Stomach smooth muscle (tissue), 2 donors: Measurements from ENCODE around the gene TMEM43.

ENCODE experiments used
- H3K27ac ChIP-seq: one replicate; pipeline ENCODE4 v1.7.0; 2013; ENCODE audit warnings: mild to moderate bottlenecking, low read length, inconsistent platforms
- H3K27me3 ChIP-seq, 2 donors: one replicate each; pipeline ENCODE4 v1.7.0; 2013; ENCODE audit warnings: low read length in 2 of 2; ENCODE audit not compliant: insufficient read depth in 2 of 2, control insufficient read depth in 1 of 2
- H3K36me3 ChIP-seq, 2 donors: one replicate each; pipeline ENCODE4 v1.7.0; 2013; ENCODE audit warnings: low read length in 2 of 2; ENCODE audit not compliant: control insufficient read depth in 2 of 2, insufficient read depth in 2 of 2
- H3K4me1 ChIP-seq: one replicate; pipeline ENCODE4 v1.7.0; 2013; ENCODE audit warnings: low read length; ENCODE audit not compliant: control insufficient read depth, insufficient read depth
- H3K4me3 ChIP-seq, 2 donors: one replicate each; pipeline ENCODE4 v1.7.0; 2013; ENCODE audit warnings: low read length in 2 of 2
- H3K9ac ChIP-seq, 2 donors: one replicate each; pipeline ENCODE4 v1.7.0; 2013; ENCODE audit warnings: low read length in 2 of 2, mild to moderate bottlenecking in 1 of 2
- H3K9me3 ChIP-seq, 2 donors: one replicate each; pipeline ENCODE4 v1.7.0; 2013; ENCODE audit warnings: low read length in 2 of 2; ENCODE audit not compliant: control insufficient read depth in 2 of 2
- donor health status: healthy.
- donor health status: Pancreatic carcinoma.

The TMEM43 gene

GRCh38 chr3:14138109-14138877 is 13.4 kb downstream of the TMEM43 start:
- Histone ChIP-seq H3K9me3 (no peaks in the 10 kb centered on the region), H3K4me3 (no peak overlapping the region), H3K36me3 (peaks cover 73 to 76% of the 10 kb centered on the region in 2 donors), H3K9ac (no peak overlapping the region), H3K4me1 (peaks cover 11% of the 10 kb centered on the region), H3K27ac (no peak overlapping the region), H3K27me3 (no peaks in the 10 kb centered on the region)

GRCh38 chr3:14138878-14139655 is 14.2 kb downstream of the TMEM43 start:
- H3K4me3 ChIP-seq: no peak overlapping the region
- no peak overlapping the region for H3K9ac ChIP-seq
- H3K4me1 ChIP-seq: peaks cover 16% of the 10 kb centered on the region
- H3K27ac ChIP-seq: no peak overlapping the region
- H3K36me3 ChIP-seq: peaks cover 66 to 69% of the 10 kb centered on the region in 2 donors
- no peaks in the 10 kb centered on the region for H3K9me3 ChIP-seq
- H3K27me3 ChIP-seq: no peaks in the 10 kb centered on the region

GRCh38 chr3:14139771-14140170 is 14.9 kb downstream of the TMEM43 start:
- Histone ChIP-seq H3K9me3 (no peaks in the 10 kb centered on the region), H3K4me1 (peaks cover 23% of the 10 kb centered on the region), H3K27me3 (no peaks in the 10 kb centered on the region), H3K9ac (no peak overlapping the region), H3K4me3 (no peak overlapping the region), H3K27ac (no peak overlapping the region), H3K36me3 (peaks cover 59 to 62% of the 10 kb centered on the region in 2 donors)

- H3K27me3 ChIP-seq: no peaks in the 10 kb centered on the region
- no peak overlapping the region for H3K27ac ChIP-seq
- peaks cover 50 to 55% of the 10 kb centered on the region in 2 donors for H3K36me3 ChIP-seq
- no peak overlapping the region for H3K4me3 ChIP-seq
- H3K4me1 ChIP-seq: peaks cover 31% of the 10 kb centered on the region
- H3K9ac ChIP-seq: no peak overlapping the region
- H3K9me3 ChIP-seq: no peaks in the 10 kb centered on the region
Observed at GRCh38 chr3:14140668-14141067, 15.8 kb downstream of the TMEM43 start.

DNA sequence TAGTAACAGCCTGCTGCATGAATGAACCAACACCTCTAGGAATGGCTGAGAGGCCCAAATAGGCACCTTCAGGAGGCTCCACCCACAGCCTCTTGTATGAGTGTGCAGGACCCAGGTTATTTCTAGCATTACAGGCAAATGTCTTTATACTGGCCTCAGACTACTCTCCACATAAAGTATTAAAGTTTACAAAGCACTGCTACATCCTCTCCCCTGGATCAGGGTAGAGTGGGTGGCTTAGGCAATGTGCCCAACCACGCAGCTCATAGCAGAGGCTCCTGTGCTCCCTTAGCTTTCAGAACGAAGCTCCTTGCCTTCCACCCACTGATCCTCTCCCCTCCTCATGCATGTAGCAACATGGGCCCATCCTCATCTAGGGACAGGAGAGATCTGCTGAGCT is 16.3 kb downstream of the TMEM43 start:
- Histone ChIP-seq H3K4me3 (no peak overlapping the region), H3K27me3 (no peaks in the 10 kb centered on the region), H3K9me3 (no peaks in the 10 kb centered on the region), H3K36me3 (peaks cover 47 to 55% of the 10 kb centered on the region in 2 donors), H3K4me1 (peaks cover 36% of the 10 kb centered on the region), H3K27ac (no peak overlapping the region), H3K9ac (no peak overlapping the region)

GRCh38 chr3:14141602-14142341 is 16.9 kb downstream of the TMEM43 start:
- Histone ChIP-seq H3K36me3 (peaks cover 49 to 55% of the 10 kb centered on the region in 2 donors), H3K27me3 (no peaks in the 10 kb centered on the region), H3K27ac (peak overlapping the region; percentile 26), H3K9me3 (no peaks in the 10 kb centered on the region), H3K4me1 (peaks cover 39% of the 10 kb centered on the region), H3K4me3 (no peak overlapping the region), H3K9ac (no peak overlapping the region)

GRCh38 chr3:14142567-14143270 is 17.9 kb downstream of the TMEM43 start:
- Histone ChIP-seq H3K27me3 (no peaks in the 10 kb centered on the region), H3K9me3 (no peaks in the 10 kb centered on the region), H3K4me1 (peaks cover 34% of the 10 kb centered on the region), H3K9ac (no peak overlapping the region), H3K36me3 (peaks cover 55 to 56% of the 10 kb centered on the region in 2 donors), H3K4me3 (no peak overlapping the region), H3K27ac (peak overlapping the region; percentile 26)

- H3K27me3 ChIP-seq: no peaks in the 10 kb centered on the region
- H3K27ac ChIP-seq: peak overlapping the region; percentile 90
- peak overlapping the region; percentile 21 to 29 for H3K9ac ChIP-seq
- peaks cover 50 to 54% of the 10 kb centered on the region in 2 donors for H3K36me3 ChIP-seq
- no peaks in the 10 kb centered on the region for H3K9me3 ChIP-seq
- H3K4me1 ChIP-seq: peaks cover 41% of the 10 kb centered on the region
- peak overlapping the region in 1 of 2 donors; percentile 64 for H3K4me3 ChIP-seq
Observed at GRCh38 chr3:14143271-14144225, 18.7 kb downstream of the TMEM43 start.

DNA sequence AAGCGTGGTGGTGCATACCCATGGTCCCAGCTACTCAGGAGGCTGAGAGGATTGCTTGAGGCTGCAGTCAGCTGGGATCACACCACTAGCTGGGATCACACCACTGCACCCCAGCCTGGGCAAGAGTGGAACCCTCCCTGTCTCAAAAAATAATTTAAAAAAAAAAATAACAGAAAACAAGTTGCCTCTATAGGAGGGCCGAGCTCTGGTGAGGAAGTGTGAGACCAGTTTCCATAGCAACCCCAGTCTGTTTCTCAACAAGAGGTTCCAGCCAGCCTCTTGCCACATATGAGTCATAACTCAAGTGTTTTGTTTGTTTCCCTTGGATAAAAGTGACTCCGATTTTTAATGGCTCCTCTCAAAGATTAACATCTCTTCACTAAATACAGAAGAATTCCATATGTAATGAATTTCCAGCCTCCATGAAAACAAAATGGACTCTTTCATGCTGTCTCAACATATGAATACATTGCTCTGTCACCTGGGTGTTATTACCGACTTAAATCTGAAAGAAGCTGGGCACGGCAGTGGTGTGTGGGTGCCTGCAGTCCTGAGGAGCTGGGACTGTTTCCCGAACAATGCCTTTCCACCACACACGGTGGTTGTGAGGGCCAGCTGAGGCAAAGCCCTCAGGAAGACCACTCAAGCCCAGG is 19.7 kb downstream of the TMEM43 start:
- Histone ChIP-seq H3K27me3 (no peaks in the 10 kb centered on the region), H3K9me3 (no peaks in the 10 kb centered on the region), H3K9ac (peak overlapping the region; percentile 48 to 69), H3K36me3 (peaks cover 44 to 47% of the 10 kb centered on the region in 2 donors), H3K4me3 (peak overlapping the region; percentile 29 to 64), H3K4me1 (peaks cover 41% of the 10 kb centered on the region), H3K27ac (peak overlapping the region; percentile 90)
